ENCODE measurements around the gene NDUFB10. TPM values are rescaled to one million over a fixed set of nuclear protein-coding genes. Genes with fewer than 3 reads are reported as not detected.

Gene NDUFB10
- polyA plus RNA-seq, 1 donor from 2014 or later, result 217 TPM

DNA sequence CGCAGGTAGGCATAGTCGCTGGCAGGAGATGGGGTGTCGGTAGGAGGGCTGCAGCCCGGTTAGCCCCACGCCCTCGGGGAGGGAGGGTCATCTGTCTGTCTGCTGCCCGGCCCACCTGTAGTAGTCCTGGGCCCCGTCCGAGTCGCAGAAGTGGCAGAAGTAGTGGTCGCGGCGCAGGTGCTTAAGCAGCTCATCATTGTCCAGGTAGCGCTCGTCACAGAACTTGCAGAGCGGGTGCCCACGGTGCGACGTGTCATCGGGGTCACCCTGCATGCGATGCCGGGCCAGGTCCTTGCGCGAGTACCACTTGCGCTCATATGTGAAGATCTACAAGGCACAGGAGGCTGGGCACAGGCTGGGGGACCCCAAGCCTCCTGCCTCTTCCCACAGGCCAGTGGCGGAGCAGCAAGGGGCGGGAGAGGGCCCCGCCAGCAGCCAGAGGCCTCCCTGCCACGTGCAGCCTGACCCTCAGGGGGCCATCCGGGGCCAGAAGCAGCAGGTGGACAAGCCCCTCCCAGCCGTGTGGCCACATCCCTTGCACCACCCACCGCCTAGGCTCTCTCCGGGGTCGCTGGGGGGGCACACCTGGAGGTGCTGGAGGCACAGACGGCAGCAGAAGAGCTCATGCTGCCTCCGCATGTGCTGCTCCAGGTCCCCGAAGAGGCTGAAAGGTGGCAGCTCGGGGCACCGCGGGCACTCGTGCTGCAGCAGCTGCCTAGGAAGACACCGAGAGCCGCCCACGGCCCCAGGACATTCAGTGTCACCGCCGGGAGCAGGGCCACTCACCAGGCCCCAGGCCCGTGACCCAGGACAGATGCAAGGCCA, 43.3 kb downstream of the NDUFB10 start:
- H3K27ac ChIP-seq (ENCODE audit: low read length), result no peak overlapping the region
- H3F3A ChIP-seq (ENCODE audit: insufficient read depth, low read length, poor library complexity, severe bottlenecking), result no peaks in the 10 kb centered on the region
- TF ChIP-seq RAD21 (conservative IDR thresholded peaks at IDR 0.05) (no peak), SMC3 (conservative IDR thresholded peaks at IDR 0.05; ENCODE audit: poor library complexity) (no peak), EZH2 (IDR thresholded peaks at IDR 0.05; ENCODE audit: borderline replicate concordance, insufficient read depth, low read length, poor library complexity, severe bottlenecking) (no peak), POLR2AphosphoS5 (IDR thresholded peaks at IDR 0.05) (no peak), EP300 (conservative IDR thresholded peaks at IDR 0.05; ENCODE audit: poor library complexity, severe bottlenecking) (no peak), MXI1 (conservative IDR thresholded peaks at IDR 0.05; ENCODE audit: poor library complexity, severe bottlenecking) (no peak), TAF1 (IDR thresholded peaks at IDR 0.05; ENCODE audit: low read depth) (no peak)
- TF ChIP-seq, protein P1, sequence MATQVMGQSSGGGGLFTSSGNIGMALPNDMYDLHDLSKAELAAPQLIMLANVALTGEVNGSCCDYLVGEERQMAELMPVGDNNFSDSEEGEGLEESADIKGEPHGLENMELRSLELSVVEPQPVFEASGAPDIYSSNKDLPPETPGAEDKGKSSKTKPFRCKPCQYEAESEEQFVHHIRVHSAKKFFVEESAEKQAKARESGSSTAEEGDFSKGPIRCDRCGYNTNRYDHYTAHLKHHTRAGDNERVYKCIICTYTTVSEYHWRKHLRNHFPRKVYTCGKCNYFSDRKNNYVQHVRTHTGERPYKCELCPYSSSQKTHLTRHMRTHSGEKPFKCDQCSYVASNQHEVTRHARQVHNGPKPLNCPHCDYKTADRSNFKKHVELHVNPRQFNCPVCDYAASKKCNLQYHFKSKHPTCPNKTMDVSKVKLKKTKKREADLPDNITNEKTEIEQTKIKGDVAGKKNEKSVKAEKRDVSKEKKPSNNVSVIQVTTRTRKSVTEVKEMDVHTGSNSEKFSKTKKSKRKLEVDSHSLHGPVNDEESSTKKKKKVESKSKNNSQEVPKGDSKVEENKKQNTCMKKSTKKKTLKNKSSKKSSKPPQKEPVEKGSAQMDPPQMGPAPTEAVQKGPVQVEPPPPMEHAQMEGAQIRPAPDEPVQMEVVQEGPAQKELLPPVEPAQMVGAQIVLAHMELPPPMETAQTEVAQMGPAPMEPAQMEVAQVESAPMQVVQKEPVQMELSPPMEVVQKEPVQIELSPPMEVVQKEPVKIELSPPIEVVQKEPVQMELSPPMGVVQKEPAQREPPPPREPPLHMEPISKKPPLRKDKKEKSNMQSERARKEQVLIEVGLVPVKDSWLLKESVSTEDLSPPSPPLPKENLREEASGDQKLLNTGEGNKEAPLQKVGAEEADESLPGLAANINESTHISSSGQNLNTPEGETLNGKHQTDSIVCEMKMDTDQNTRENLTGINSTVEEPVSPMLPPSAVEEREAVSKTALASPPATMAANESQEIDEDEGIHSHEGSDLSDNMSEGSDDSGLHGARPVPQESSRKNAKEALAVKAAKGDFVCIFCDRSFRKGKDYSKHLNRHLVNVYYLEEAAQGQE (IDR thresholded peaks at IDR 0.05; ENCODE audit: borderline replicate concordance), result no peak
- TF ChIP-seq, protein P2, sequence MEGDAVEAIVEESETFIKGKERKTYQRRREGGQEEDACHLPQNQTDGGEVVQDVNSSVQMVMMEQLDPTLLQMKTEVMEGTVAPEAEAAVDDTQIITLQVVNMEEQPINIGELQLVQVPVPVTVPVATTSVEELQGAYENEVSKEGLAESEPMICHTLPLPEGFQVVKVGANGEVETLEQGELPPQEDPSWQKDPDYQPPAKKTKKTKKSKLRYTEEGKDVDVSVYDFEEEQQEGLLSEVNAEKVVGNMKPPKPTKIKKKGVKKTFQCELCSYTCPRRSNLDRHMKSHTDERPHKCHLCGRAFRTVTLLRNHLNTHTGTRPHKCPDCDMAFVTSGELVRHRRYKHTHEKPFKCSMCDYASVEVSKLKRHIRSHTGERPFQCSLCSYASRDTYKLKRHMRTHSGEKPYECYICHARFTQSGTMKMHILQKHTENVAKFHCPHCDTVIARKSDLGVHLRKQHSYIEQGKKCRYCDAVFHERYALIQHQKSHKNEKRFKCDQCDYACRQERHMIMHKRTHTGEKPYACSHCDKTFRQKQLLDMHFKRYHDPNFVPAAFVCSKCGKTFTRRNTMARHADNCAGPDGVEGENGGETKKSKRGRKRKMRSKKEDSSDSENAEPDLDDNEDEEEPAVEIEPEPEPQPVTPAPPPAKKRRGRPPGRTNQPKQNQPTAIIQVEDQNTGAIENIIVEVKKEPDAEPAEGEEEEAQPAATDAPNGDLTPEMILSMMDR (IDR thresholded peaks at IDR 0.05; ENCODE audit: poor library complexity, severe bottlenecking), result no peak
- peaks cover 23% of the 10 kb centered on the region for H3K79me2 ChIP-seq (replicated peaks; ENCODE audit: insufficient read depth, low read length)
- H2AFZ ChIP-seq (ENCODE audit: low read depth, low read length), result no peak overlapping the region
- H4K20me1 ChIP-seq (ENCODE audit: insufficient read depth), result no peaks in the 10 kb centered on the region
- no peak overlapping the region for H3K4me3 ChIP-seq (ENCODE audit: low read length)
- no peak overlapping the region for H3K4me2 ChIP-seq (ENCODE audit: low read length)
- H3K9ac ChIP-seq (ENCODE audit: low read length), result no peak overlapping the region
- H3K36me3 ChIP-seq (ENCODE audit: insufficient read depth, low read length), result no peaks in the 10 kb centered on the region
- H3K9me3 ChIP-seq (ENCODE audit: low read length), result no peaks in the 10 kb centered on the region
- H3K27me3 ChIP-seq (ENCODE audit: insufficient read depth, low read depth, low read length), result no peaks in the 10 kb centered on the region
- H3K9me2 ChIP-seq (ENCODE audit: insufficient read depth, low read length), result no peaks in the 10 kb centered on the region

DNA sequence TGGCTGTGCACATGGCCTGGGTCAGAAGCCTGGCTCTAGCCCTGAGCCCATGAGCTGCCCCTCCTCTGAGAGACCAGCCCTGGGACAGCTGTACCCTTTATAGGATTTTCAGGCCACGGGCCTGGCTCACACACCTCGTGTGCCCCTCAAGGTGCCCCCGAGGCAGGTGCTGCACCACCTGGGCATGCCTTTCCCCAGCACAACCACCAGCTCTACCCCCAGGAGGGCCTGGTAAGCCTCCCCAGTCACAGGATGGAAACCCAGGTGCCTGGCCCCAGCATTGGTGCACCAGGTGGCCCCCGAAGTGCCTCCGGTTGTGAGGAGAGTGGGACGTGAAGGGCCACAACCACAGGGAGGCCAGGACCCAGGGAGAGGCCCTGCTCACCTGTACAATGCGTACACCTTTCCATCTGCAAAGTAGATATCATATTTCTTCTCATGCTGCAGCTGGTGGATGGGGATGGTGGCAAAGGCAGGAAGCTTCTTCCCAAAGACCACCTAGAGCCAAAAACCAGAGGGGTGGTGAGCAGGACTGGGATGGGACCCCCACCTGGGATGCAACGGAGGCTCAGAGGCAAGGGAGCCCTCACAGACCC, 44.0 kb downstream of the NDUFB10 start:
- no peaks in the 10 kb centered on the region for H3K36me3 ChIP-seq (ENCODE audit: insufficient read depth, low read length)
- H3K4me3 ChIP-seq (ENCODE audit: low read length), result peak overlapping the region; percentile 50
- no peak overlapping the region for H3K9ac ChIP-seq (ENCODE audit: low read length)
- no peaks in the 10 kb centered on the region for H3K27me3 ChIP-seq (ENCODE audit: insufficient read depth, low read depth, low read length)
- H3K4me2 ChIP-seq (ENCODE audit: low read length), result no peak overlapping the region
- H4K20me1 ChIP-seq (ENCODE audit: insufficient read depth), result peaks cover 5% of the 10 kb centered on the region
- no peak overlapping the region for H3K27ac ChIP-seq (ENCODE audit: low read length)
- H3K9me2 ChIP-seq (ENCODE audit: insufficient read depth, low read length), result no peaks in the 10 kb centered on the region
- H2AFZ ChIP-seq (ENCODE audit: low read depth, low read length), result no peak overlapping the region
- no peaks in the 10 kb centered on the region for H3K9me3 ChIP-seq (ENCODE audit: low read length)
- H3F3A ChIP-seq (ENCODE audit: insufficient read depth, low read length, poor library complexity, severe bottlenecking), result no peaks in the 10 kb centered on the region
- H3K79me2 ChIP-seq (replicated peaks; ENCODE audit: insufficient read depth, low read length), result peaks cover 30% of the 10 kb centered on the region
- no peak for TF ChIP-seq MXI1 (conservative IDR thresholded peaks at IDR 0.05; ENCODE audit: poor library complexity, severe bottlenecking)
- TF ChIP-seq EZH2 (IDR thresholded peaks at IDR 0.05; ENCODE audit: borderline replicate concordance, insufficient read depth, low read length, poor library complexity, severe bottlenecking), result no peak
- no peak for TF ChIP-seq POLR2AphosphoS5 (IDR thresholded peaks at IDR 0.05)
- TF ChIP-seq, protein P1 (IDR thresholded peaks at IDR 0.05; ENCODE audit: borderline replicate concordance), result no peak
- TF ChIP-seq SMC3 (conservative IDR thresholded peaks at IDR 0.05; ENCODE audit: poor library complexity), result no peak
